ENCODE results near the gene LACTB.

LACTB gene

DNA sequence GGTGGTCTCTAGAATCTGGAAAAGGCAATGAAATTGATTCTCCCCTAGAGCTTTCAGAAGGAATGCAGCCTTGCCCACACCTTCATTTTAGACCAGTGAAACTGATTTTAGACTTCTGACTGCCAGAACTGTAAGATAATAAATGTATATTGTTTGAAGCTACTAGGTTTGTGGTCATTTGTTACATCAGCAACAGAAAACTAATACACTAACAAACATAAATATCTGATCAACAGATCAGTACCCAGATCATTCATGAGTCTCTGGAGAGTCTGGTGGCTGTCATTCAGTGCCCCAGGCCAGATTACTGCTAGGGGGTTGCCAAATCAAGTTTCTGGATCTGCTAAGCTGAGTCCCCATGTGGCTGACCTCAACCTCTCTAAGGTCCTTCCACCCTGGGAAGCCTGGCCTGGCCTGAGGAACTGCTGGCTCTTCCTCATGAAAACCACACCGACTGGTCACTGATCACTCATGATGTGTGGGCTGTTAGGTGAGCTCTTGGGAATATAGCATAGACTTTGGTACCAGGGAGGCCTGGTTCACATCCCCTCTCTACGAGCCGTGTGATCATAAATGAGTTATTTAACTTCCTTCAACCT lies 11.1 kb upstream of the LACTB start:
- H3K4me3 ChIP-seq (ENCODE audit: low read depth, low read length), result no peak overlapping the region
- H3K4me1 ChIP-seq (ENCODE audit: control insufficient read depth, insufficient read depth, low read length), result no peaks in the 10 kb centered on the region
- no peaks in the 10 kb centered on the region for H3K9me3 ChIP-seq (ENCODE audit: control insufficient read depth, insufficient read depth, low read length)
- no peaks in the 10 kb centered on the region for H3K36me3 ChIP-seq (ENCODE audit: control insufficient read depth, insufficient read depth, low read length)
- no peak overlapping the region for H3K9ac ChIP-seq (ENCODE audit: low read depth, low read length)
- no peaks in the 10 kb centered on the region for H3K27me3 ChIP-seq (ENCODE audit: control insufficient read depth, insufficient read depth, low read length)

DNA sequence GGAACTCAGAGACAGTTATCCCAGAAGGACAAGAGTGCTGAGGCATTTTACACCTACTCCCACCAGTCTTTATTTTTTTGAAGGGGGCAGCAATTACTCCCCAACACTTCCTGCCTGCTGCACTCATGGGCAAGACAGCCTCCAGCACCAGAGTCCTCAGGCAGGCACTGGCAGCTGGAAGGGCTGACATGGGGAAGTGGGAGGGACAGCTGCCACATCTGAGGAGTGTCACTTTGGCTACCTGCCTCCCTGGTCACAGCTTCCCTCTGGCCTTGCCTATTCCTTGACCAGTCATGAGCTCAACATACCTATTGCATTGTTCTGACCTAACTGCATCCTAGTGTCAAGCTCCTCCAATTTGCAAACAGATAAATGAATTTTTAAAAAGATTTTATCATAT lies 10.2 kb upstream of the LACTB start:
- Histone ChIP-seq H3K27me3 (ENCODE audit: control insufficient read depth, insufficient read depth, low read length) (no peaks in the 10 kb centered on the region), H3K4me3 (ENCODE audit: low read depth, low read length) (no peak overlapping the region), H3K9me3 (ENCODE audit: control insufficient read depth, insufficient read depth, low read length) (no peaks in the 10 kb centered on the region), H3K9ac (ENCODE audit: low read depth, low read length) (no peak overlapping the region), H3K36me3 (ENCODE audit: control insufficient read depth, insufficient read depth, low read length) (no peaks in the 10 kb centered on the region), H3K4me1 (ENCODE audit: control insufficient read depth, insufficient read depth, low read length) (no peaks in the 10 kb centered on the region)

DNA sequence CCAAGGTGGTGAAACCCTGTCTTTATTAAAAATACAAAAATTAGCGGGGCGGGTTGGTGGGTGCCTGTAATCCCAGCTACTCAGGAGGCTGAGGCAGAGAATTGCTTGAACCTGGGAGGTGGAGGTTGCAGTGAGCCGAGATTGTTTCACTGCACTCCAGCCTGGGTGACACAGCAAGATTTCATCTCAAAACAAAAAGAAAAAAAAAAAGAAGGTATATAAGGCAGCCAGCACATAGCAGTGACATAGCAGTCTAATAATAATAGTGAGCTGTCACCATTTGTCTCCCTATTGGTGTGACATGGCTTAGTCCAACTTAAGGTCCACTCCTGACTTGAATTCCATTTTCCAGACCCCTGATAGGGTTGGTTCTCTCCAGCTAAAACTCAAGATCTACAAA lies 8.8 kb upstream of the LACTB start:
- Histone ChIP-seq H3K9me3 (ENCODE audit: control insufficient read depth, insufficient read depth, low read length) (no peaks in the 10 kb centered on the region), H3K4me3 (ENCODE audit: low read depth, low read length) (no peak overlapping the region), H3K36me3 (ENCODE audit: control insufficient read depth, insufficient read depth, low read length) (no peaks in the 10 kb centered on the region), H3K27me3 (ENCODE audit: control insufficient read depth, insufficient read depth, low read length) (no peaks in the 10 kb centered on the region), H3K9ac (ENCODE audit: low read depth, low read length) (no peak overlapping the region), H3K4me1 (ENCODE audit: control insufficient read depth, insufficient read depth, low read length) (no peaks in the 10 kb centered on the region)

DNA sequence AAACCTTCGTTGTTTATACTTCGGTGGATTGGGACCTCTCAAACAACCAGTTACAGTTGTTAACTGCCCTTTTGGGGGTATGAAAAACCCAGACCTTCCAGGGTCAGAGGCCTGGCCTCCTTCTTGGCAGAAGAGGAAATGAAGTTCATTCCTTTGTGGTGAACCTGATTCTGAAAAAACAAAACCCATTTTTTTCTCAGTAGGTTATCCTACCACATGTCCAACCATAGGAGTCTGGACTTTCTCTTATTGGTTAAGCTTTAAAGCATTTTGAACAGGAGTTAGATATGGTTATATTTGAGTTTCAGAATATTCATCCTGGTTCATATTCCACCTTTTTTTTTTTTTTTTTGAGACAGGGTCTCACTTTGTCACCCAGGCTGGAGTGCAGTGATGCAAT lies 7.2 kb upstream of the LACTB start:
- H3K36me3 ChIP-seq (ENCODE audit: control insufficient read depth, insufficient read depth, low read length), result no peaks in the 10 kb centered on the region
- H3K9me3 ChIP-seq (ENCODE audit: control insufficient read depth, insufficient read depth, low read length), result no peaks in the 10 kb centered on the region
- no peak overlapping the region for H3K4me3 ChIP-seq (ENCODE audit: low read depth, low read length)
- H3K27me3 ChIP-seq (ENCODE audit: control insufficient read depth, insufficient read depth, low read length), result no peaks in the 10 kb centered on the region
- H3K4me1 ChIP-seq (ENCODE audit: control insufficient read depth, insufficient read depth, low read length), result no peaks in the 10 kb centered on the region
- no peak overlapping the region for H3K9ac ChIP-seq (ENCODE audit: low read depth, low read length)

GRCh38 chr15:63118854-63119253 lies 2.8 kb upstream of the LACTB start:
- no peaks in the 10 kb centered on the region for H3K27me3 ChIP-seq (ENCODE audit: control insufficient read depth, insufficient read depth, low read length)
- H3K9me3 ChIP-seq (ENCODE audit: control insufficient read depth, insufficient read depth, low read length), result no peaks in the 10 kb centered on the region
- no peak overlapping the region for H3K9ac ChIP-seq (ENCODE audit: low read depth, low read length)
- H3K4me1 ChIP-seq (ENCODE audit: control insufficient read depth, insufficient read depth, low read length), result peaks cover 2% of the 10 kb centered on the region
- H3K36me3 ChIP-seq (ENCODE audit: control insufficient read depth, insufficient read depth, low read length), result no peaks in the 10 kb centered on the region
- no peak overlapping the region for H3K4me3 ChIP-seq (ENCODE audit: low read depth, low read length)

DNA sequence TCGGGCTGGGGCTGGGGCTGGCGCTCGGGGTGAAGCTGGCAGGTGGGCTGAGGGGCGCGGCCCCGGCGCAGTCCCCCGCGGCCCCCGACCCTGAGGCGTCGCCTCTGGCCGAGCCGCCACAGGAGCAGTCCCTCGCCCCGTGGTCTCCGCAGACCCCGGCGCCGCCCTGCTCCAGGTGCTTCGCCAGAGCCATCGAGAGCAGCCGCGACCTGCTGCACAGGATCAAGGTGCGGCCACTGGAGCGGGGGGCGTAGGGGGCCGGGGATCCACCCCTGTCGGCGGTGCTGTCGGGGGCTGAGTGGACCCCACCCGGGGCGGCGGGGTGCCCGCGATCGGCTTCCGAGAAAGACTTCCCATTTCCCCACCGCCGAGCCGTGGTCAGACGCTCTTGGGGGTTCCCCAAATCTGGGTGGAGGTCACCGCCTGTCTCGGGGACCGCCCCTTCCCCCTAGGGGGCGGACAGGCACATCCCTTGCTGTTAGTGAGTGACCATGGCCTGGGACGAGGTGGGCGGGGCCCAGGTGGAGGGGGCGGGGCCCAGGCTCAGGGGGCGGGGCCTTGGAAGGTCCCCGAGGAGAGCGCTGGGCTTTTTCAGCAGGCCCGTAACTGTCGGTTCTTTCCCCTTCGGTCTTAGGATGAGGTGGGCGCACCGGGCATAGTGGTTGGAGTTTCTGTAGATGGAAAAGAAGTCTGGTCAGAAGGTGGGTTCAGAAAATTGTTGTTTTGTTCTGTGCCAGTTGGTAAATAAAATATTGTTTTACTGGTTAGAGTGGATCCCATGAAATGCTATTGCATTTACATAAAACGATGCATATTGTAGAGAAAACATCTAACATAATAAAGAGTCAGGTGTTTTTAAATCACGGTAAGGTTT lies 578 bp downstream of the LACTB start:
- H3K27me3 ChIP-seq (ENCODE audit: control insufficient read depth, insufficient read depth, low read length), result no peaks in the 10 kb centered on the region
- H3K9ac ChIP-seq (ENCODE audit: low read depth, low read length), result no peak overlapping the region
- H3K9me3 ChIP-seq (ENCODE audit: control insufficient read depth, insufficient read depth, low read length), result no peaks in the 10 kb centered on the region

GRCh38 chr15:63124506-63124905 lies 2.8 kb downstream of the LACTB start:
- Histone ChIP-seq H3K27me3 (ENCODE audit: control insufficient read depth, insufficient read depth, low read length) (no peaks in the 10 kb centered on the region), H3K4me3 (ENCODE audit: low read depth, low read length) (no peak overlapping the region), H3K9ac (ENCODE audit: low read depth, low read length) (no peak overlapping the region), H3K36me3 (ENCODE audit: control insufficient read depth, insufficient read depth, low read length) (no peaks in the 10 kb centered on the region), H3K4me1 (ENCODE audit: control insufficient read depth, insufficient read depth, low read length) (peaks cover 2% of the 10 kb centered on the region), H3K9me3 (ENCODE audit: control insufficient read depth, insufficient read depth, low read length) (no peaks in the 10 kb centered on the region)

More for the DNA sequence above, 578 bp downstream of the LACTB start:
- Histone ChIP-seq H3K36me3 (ENCODE audit: control insufficient read depth, insufficient read depth, low read length) (no peaks in the 10 kb centered on the region), H3K4me1 (ENCODE audit: control insufficient read depth, insufficient read depth, low read length) (peaks cover 2% of the 10 kb centered on the region), H3K4me3 (ENCODE audit: low read depth, low read length) (peak overlapping the region; percentile 84)

DNA sequence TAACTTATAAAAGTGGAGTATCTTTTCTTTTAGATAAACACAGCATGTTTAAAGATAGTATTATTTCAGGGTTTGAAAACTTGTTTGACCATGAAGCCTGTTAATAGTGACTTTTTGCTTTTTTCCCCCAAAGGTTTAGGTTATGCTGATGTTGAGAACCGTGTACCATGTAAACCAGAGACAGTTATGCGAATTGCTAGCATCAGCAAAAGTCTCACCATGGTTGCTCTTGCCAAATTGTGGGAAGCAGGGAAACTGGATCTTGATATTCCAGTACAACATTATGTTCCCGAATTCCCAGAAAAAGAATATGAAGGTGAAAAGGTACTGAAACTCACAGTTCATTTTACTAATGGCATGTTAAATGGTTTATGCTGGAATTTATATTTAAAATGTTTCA lies 5.1 kb downstream of the LACTB start:
- H3K36me3 ChIP-seq (ENCODE audit: control insufficient read depth, insufficient read depth, low read length), result no peaks in the 10 kb centered on the region
- H3K4me3 ChIP-seq (ENCODE audit: low read depth, low read length), result no peak overlapping the region
- no peak overlapping the region for H3K9ac ChIP-seq (ENCODE audit: low read depth, low read length)
- H3K9me3 ChIP-seq (ENCODE audit: control insufficient read depth, insufficient read depth, low read length), result no peaks in the 10 kb centered on the region
- no peaks in the 10 kb centered on the region for H3K27me3 ChIP-seq (ENCODE audit: control insufficient read depth, insufficient read depth, low read length)
- H3K4me1 ChIP-seq (ENCODE audit: control insufficient read depth, insufficient read depth, low read length), result peaks cover 2% of the 10 kb centered on the region

- no peak overlapping the region for H3K4me3 ChIP-seq (ENCODE audit: low read depth, low read length)
- no peaks in the 10 kb centered on the region for H3K36me3 ChIP-seq (ENCODE audit: control insufficient read depth, insufficient read depth, low read length)
- no peaks in the 10 kb centered on the region for H3K27me3 ChIP-seq (ENCODE audit: control insufficient read depth, insufficient read depth, low read length)
- no peak overlapping the region for H3K9ac ChIP-seq (ENCODE audit: low read depth, low read length)
- H3K9me3 ChIP-seq (ENCODE audit: control insufficient read depth, insufficient read depth, low read length), result no peaks in the 10 kb centered on the region
- H3K4me1 ChIP-seq (ENCODE audit: control insufficient read depth, insufficient read depth, low read length), result no peaks in the 10 kb centered on the region
Measured at GRCh38 chr15:63133786-63134185, 12.1 kb downstream of the LACTB start.

DNA sequence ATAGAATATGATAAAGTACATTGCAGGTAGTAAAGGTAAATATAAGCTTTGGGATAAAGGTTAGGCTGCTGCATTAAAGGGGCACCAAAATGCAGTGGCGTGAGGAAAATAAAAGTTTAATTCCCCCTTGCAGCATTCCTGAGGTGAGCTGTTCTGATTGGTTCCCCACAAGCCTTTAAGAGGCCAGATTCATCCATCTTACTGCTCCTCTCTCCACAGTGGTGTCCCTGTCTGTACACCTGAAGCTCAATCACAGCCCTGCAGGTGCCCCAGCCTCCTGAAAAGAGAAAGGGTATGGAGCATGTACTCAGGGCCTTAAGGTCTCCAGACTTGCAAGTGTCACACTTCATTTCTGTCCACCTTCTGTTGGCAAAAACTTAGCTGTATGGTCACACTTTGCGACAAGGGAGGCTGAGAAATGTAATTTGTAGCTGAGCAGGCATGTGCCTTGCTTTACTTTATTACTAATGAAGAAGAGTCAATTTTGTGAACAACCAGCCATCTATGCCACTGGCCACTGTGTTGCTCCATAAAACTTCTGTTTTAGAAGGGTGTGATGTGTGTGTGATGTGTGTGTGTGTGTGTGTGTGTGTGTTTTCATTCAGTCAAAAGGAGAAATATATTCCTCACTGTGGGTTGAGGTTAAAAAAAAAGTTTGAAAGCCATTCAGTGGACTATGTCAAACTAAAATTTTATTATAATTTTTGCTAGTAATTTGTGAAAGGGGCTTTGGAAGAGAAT lies 12.8 kb downstream of the LACTB start:
- H3K27me3 ChIP-seq (ENCODE audit: control insufficient read depth, insufficient read depth, low read length), result no peaks in the 10 kb centered on the region
- H3K4me1 ChIP-seq (ENCODE audit: control insufficient read depth, insufficient read depth, low read length), result no peaks in the 10 kb centered on the region
- no peaks in the 10 kb centered on the region for H3K36me3 ChIP-seq (ENCODE audit: control insufficient read depth, insufficient read depth, low read length)
- H3K9me3 ChIP-seq (ENCODE audit: control insufficient read depth, insufficient read depth, low read length), result no peaks in the 10 kb centered on the region
- no peak overlapping the region for H3K4me3 ChIP-seq (ENCODE audit: low read depth, low read length)
- H3K9ac ChIP-seq (ENCODE audit: low read depth, low read length), result no peak overlapping the region

GRCh38 chr15:63135281-63135680 lies 13.6 kb downstream of the LACTB start:
- no peaks in the 10 kb centered on the region for H3K27me3 ChIP-seq (ENCODE audit: control insufficient read depth, insufficient read depth, low read length)
- no peaks in the 10 kb centered on the region for H3K36me3 ChIP-seq (ENCODE audit: control insufficient read depth, insufficient read depth, low read length)
- no peak overlapping the region for H3K4me3 ChIP-seq (ENCODE audit: low read depth, low read length)
- no peak overlapping the region for H3K9ac ChIP-seq (ENCODE audit: low read depth, low read length)
- H3K4me1 ChIP-seq (ENCODE audit: control insufficient read depth, insufficient read depth, low read length), result no peaks in the 10 kb centered on the region
- H3K9me3 ChIP-seq (ENCODE audit: control insufficient read depth, insufficient read depth, low read length), result no peaks in the 10 kb centered on the region

- Histone ChIP-seq H3K36me3 (ENCODE audit: control insufficient read depth, insufficient read depth, low read length) (no peaks in the 10 kb centered on the region), H3K9me3 (ENCODE audit: control insufficient read depth, insufficient read depth, low read length) (no peaks in the 10 kb centered on the region), H3K27me3 (ENCODE audit: control insufficient read depth, insufficient read depth, low read length) (no peaks in the 10 kb centered on the region), H3K9ac (ENCODE audit: low read depth, low read length) (no peak overlapping the region), H3K4me3 (ENCODE audit: low read depth, low read length) (no peak overlapping the region), H3K4me1 (ENCODE audit: control insufficient read depth, insufficient read depth, low read length) (no peaks in the 10 kb centered on the region)
Measured at GRCh38 chr15:63135804-63136203, 14.1 kb downstream of the LACTB start.
